Subcutaneous adipose tissue (tissue), 4 donors: ENCODE results near the gene AUTS2. TPM values are rescaled to one million over a fixed set of nuclear protein-coding genes. Genes with fewer than 3 reads are reported as not detected.

Experiments
- total RNA-seq, 4 donors: library from RNA; depleted of rRNA; stranded (reverse); fragments of >200 nt; gene quantifications; one replicate each; pipeline ENCODE4 v1.1.0, GENCODE V29; 2016
- TF ChIP-seq, protein P1 (sequence below): fragments of 450-650 bp; IDR thresholded peaks from one replicate; pipeline ENCODE4 v1.5.1; 2016; ENCODE audit warnings: low read depth, mild to moderate bottlenecking, control low read depth, antibody characterized with exemption, moderate library complexity

The AUTS2 gene
- total RNA-seq, 4 donors from 2014 or later = 22.4 to 46.9 (median 27.4) TPM

DNA sequence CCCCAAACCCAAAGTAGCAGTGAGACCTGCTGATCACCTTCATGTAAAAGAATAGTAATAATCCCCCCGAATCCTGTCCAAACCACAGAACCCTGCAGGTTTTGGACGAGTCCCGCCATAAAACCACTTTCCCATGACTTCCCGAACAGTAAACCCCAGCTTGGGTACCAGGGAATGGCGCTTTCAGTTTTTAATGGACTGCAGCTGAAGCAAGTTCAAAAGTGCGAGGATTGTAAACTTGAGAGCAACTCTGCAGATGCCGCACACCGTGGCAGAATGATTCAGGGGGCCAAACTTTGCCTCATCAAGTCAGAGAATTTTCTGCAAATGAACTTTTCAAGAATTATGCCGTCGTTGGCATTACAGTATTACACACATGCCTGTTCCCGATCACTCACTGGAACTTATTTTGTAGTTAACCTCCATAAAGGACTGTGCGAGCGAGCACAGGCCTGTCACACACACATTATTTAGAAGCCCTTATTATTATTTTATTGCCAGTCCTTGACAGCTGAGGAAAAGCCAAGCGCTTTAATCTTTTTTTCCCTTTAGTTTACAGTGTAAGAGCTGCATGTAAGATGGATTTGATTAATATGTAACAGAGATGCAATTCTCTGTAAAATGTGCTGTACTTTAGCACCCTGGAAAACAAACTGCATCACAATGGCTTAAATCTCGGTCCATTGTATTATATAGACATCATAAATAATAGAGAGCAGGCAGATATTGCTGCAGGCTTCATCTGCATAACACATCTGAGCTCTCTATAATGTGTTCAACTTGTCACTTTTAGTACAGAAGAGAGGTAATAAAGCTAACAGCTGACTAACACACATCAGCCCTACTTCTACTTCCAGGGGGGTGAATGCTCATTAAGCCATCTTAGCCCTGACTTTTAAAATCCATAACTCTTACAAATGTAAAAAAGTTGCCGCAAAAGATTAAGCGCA, 1040.2 kb downstream of the AUTS2 start:
- TF ChIP-seq, protein P1, sequence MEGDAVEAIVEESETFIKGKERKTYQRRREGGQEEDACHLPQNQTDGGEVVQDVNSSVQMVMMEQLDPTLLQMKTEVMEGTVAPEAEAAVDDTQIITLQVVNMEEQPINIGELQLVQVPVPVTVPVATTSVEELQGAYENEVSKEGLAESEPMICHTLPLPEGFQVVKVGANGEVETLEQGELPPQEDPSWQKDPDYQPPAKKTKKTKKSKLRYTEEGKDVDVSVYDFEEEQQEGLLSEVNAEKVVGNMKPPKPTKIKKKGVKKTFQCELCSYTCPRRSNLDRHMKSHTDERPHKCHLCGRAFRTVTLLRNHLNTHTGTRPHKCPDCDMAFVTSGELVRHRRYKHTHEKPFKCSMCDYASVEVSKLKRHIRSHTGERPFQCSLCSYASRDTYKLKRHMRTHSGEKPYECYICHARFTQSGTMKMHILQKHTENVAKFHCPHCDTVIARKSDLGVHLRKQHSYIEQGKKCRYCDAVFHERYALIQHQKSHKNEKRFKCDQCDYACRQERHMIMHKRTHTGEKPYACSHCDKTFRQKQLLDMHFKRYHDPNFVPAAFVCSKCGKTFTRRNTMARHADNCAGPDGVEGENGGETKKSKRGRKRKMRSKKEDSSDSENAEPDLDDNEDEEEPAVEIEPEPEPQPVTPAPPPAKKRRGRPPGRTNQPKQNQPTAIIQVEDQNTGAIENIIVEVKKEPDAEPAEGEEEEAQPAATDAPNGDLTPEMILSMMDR = no peak

DNA sequence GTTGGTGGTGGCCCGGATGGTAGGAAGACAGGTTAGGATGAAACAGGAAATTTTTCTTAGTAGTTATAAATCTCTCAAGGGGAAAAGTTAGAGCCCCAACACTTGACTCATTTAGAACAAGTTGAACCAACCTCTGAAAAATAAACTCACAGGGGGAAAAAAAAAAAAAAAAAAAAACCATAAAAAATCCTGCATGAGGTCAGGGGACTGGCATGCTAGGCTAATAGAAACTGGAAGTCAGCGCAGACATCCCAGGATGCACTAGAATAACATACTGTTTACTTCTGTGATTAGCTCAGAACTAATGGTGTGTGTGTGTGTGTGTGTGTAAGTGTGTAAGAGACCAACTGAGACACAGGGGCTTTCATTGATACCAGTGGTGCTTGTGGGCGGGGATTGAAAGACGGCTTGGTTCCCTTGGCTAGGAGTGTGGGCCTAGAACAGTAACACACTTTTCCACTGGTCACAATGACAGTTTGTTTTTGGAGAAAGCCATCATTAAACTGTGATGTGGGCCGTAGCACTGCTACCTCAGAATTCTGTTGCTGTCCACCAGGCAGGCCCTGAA, 1042.1 kb downstream of the AUTS2 start:
- TF ChIP-seq, protein P1 = no peak

DNA sequence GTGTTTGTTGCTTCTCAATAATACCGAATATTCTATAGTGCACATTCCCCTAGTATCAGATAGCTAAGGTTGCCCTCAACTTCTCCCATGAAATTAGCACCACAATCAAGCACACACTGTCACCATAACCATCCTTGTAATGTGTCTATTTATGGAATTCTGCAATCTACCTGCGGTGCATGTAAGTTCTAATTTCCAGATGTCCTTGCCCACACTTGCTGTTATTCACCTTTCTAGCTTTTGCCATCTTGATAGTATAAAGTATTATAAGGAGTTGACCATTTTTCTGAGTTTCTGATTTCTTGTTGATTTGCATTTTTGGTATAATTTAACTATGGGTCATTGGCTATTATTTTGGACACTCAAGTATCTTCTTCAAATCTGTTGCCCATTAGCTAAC, 1043.6 kb downstream of the AUTS2 start:
- TF ChIP-seq, protein P1 = no peak

DNA sequence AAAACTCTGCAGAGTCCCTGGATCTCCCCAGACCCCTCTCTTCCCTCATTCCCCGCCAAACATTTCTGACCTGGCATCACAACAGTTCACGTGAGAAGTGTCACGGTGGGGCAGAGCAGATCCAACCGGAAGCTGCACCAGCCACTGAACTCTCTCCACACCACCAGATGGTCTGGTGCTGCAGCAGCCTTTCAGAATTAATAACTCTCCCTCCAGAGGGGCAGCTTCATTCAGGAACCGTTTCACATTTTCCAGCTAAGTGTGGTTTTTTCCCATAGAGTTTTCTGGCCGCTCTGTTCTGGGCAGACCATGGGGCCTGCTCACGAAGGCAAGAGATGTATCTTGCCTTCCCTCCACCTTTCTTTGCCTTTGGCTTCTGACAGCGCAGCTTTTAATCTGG, 1047.0 kb downstream of the AUTS2 start:
- TF ChIP-seq, protein P1 = no peak

DNA sequence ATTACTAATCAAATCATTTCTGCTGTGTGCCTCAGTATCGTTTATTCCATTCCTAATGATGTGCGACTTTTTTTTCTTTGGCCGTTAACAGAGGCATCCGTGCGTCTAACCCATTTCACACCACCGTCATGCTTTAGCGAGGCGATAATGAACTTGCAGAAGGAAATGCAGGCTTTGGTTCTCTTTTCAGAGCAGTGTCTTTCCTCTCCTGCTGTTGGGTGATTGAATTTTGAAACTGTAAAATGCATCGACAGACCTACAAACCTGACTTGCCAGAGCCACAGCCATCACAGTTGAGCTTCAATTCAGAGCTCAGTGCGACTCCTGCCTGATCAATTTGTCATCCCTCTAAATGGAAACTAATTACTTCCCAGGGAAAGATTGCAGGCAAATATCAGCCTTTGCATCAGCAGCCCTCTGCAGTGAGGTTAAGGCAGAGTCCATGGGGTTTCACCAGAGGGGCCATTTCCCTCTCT, 1047.6 kb downstream of the AUTS2 start:
- TF ChIP-seq, protein P1 = no peak

DNA sequence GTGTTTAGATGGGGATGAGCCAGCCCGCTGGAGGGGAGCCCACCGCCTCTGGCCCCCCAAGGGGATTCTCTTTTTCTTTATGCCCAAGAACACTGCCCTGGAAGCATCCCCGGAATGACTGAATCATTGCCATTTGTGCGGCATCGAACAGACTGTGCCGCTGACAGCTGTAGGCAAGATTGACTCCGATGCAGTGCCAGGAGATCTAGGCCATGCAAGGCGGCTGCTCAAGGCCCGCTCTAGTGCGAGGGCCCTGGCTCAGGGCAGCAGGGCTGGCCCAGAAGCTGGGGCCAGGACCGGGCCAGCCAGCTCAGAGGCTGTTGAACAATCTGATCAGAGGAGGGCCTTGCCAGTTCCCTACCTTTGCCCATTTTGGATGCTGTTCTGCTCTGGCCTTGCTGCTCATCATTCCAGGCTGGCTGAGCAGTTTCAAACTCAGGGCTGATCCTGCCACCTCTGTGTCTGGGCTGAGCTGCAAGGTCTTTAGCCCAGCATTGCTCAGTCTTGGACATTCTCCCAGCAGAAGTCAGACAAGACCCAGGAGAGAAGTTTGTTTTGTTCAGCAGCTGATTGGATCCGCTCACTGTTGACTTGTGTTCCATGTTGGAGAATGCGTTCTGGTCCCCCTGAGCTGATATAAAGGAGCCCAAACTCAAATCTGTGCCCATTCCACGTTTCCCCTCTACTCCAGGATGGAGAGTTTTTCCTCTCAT, 1048.4 kb downstream of the AUTS2 start:
- TF ChIP-seq, protein P1 = no peak
